HEK293T (cell line): Measurements from ENCODE around the gene PILRA.
"Not testable (repeated sequence)": the region's sequence is repeated elsewhere in the genome, so short reads cannot be mapped to it uniquely, and the experiment has no call there.

Source experiments
- CTCF ChIA-PET: fragments of 350-600 bp; formaldehyde crosslinking; extraction: SDS; loops from one replicate; lab custom pipeline; 2021; ENCODE audit warnings: antibody characterized with exemption, inconsistent platforms; lab: Yijun Ruan, JAX
- POLR2A ChIA-PET: fragments of 350-600 bp; formaldehyde crosslinking; extraction: SDS; loops from one replicate; lab custom pipeline; 2020; ENCODE audit warnings: antibody characterized with exemption, inconsistent platforms; lab: Yijun Ruan, JAX
- DNase-seq: peaks from one replicate; pipeline ENCODE4 v3.0.0; 2012; ENCODE audit warnings: mixed read lengths; ENCODE audit errors: extremely low spot score
- ARNT ChIP-seq: fragments of 450-650 bp; IDR thresholded peaks from 2 replicates; pipeline ENCODE4 v1.6.1; 2017; ENCODE audit warnings: mild to moderate bottlenecking
- BHLHE40 ChIP-seq: fragments of 450-650 bp; IDR thresholded peaks from 2 replicates; pipeline ENCODE4 v1.6.1; 2016; ENCODE audit warnings: mild to moderate bottlenecking, moderate library complexity, borderline replicate concordance
- CTBP1 ChIP-seq: fragments of 450-650 bp; IDR thresholded peaks from 2 replicates; pipeline ENCODE4 v1.6.1; 2016; ENCODE audit warnings: borderline replicate concordance
- ELF4 ChIP-seq: fragments of 450-650 bp; IDR thresholded peaks from 2 replicates; pipeline ENCODE4 v1.6.1; 2017; ENCODE audit warnings: antibody characterized with exemption
- FOXA1 ChIP-seq: fragments of 450-650 bp; IDR thresholded peaks from 2 replicates; pipeline ENCODE4 v1.6.1; 2016; ENCODE audit warnings: mild to moderate bottlenecking
- FOXK2 ChIP-seq: fragments of 450-650 bp; IDR thresholded peaks from 2 replicates; pipeline ENCODE4 v1.6.1; 2016; ENCODE audit warnings: mild to moderate bottlenecking
- FOXM1 ChIP-seq: fragments of 450-650 bp; IDR thresholded peaks from 2 replicates; pipeline ENCODE4 v1.6.1; 2017; ENCODE audit warnings: mild to moderate bottlenecking, borderline replicate concordance
- HDGF ChIP-seq: fragments of 450-650 bp; IDR thresholded peaks from 2 replicates; pipeline ENCODE4 v1.6.1; 2017; ENCODE audit warnings: antibody characterized with exemption, borderline replicate concordance
- L3MBTL2 ChIP-seq: fragments of 450-650 bp; conservative IDR thresholded peaks from 2 replicates; pipeline ENCODE4 v1.6.1; 2016; ENCODE audit warnings: mild to moderate bottlenecking
- LEF1 ChIP-seq: fragments of 450-650 bp; IDR thresholded peaks from 2 replicates; pipeline ENCODE4 v1.6.1; 2017; ENCODE audit warnings: mild to moderate bottlenecking, borderline replicate concordance
- NFRKB ChIP-seq: fragments of 450-650 bp; IDR thresholded peaks from 2 replicates; pipeline ENCODE4 v1.6.1; 2016; ENCODE audit warnings: mild to moderate bottlenecking, moderate library complexity
- PKNOX1 ChIP-seq: fragments of 450-650 bp; IDR thresholded peaks from 2 replicates; pipeline ENCODE4 v1.6.1; 2016
- SP1 ChIP-seq: fragments of 450-650 bp; IDR thresholded peaks from 2 replicates; pipeline ENCODE4 v1.6.1; 2017
- SUZ12 ChIP-seq: fragments of 450-650 bp; IDR thresholded peaks from 2 replicates; pipeline ENCODE4 v1.6.1; 2016; ENCODE audit warnings: mild to moderate bottlenecking
- TARDBP ChIP-seq: fragments of 450-650 bp; IDR thresholded peaks from 2 replicates; pipeline ENCODE4 v1.6.1; 2016
- ZNF384 ChIP-seq: fragments of 450-650 bp; IDR thresholded peaks from 2 replicates; pipeline ENCODE4 v1.6.1; 2016

The PILRA gene

GRCh38 chr7:100364480-100364879, 8.8 kb upstream of the PILRA start:
- POLR2A ChIA-PET = no interaction called here
- CTCF ChIA-PET = no interaction called here
- no peak for DNase-seq
- TF ChIP-seq SUZ12 (no peak), ARNT (no peak), LEF1 (no peak), FOXA1 (no peak)

GRCh38 chr7:100365998-100366367, 7.3 kb upstream of the PILRA start:
- DNase-seq, POLR2A ChIA-PET, CTCF ChIA-PET: not testable (repeated sequence)

GRCh38 chr7:100366411-100367250, 6.7 kb upstream of the PILRA start:
- CTCF ChIA-PET = no interaction called here
- TF ChIP-seq ELF4 (no peak), L3MBTL2 (no peak), LEF1 (no peak), SUZ12 (no peak), CTBP1 (no peak)
- DNase-seq = no peak
- POLR2A ChIA-PET = no interaction called here

GRCh38 chr7:100367251-100367620, 6.1 kb upstream of the PILRA start:
- CTCF ChIA-PET = no interaction called here
- POLR2A ChIA-PET = no interaction called here
- DNase-seq = no peak
- no peak for TF ChIP-seq HDGF
- TF ChIP-seq SUZ12 = no peak
- no peak for TF ChIP-seq FOXM1
- TF ChIP-seq L3MBTL2 = no peak
- no peak for TF ChIP-seq CTBP1
- TF ChIP-seq TARDBP = no peak
- TF ChIP-seq ZNF384 = no peak
- no peak for TF ChIP-seq LEF1
- no peak for TF ChIP-seq FOXK2
- no peak for TF ChIP-seq ARNT

GRCh38 chr7:100367676-100368613, 5.3 kb upstream of the PILRA start:
- no peak for TF ChIP-seq HDGF
- no peak for TF ChIP-seq ARNT
- TF ChIP-seq FOXK2 = no peak
- TF ChIP-seq ELF4 = no peak
- no peak for TF ChIP-seq TARDBP
- no peak for TF ChIP-seq LEF1
- no peak for TF ChIP-seq ZNF384
- TF ChIP-seq CTBP1 = no peak
- TF ChIP-seq FOXA1 = no peak
- TF ChIP-seq BHLHE40 = no peak
- TF ChIP-seq SP1 = no peak
- no peak for TF ChIP-seq L3MBTL2
- no peak for TF ChIP-seq NFRKB
- TF ChIP-seq PKNOX1 = no peak
- no peak for TF ChIP-seq SUZ12
- no peak for TF ChIP-seq FOXM1
- DNase-seq = no peak
- ChIA-PET POLR2A (no interaction called here), CTCF (interaction anchor here (0.6 kb wide), 1 partner anchor 21 kb away, joined by 3 read pairs; no protein-coding TSS in a partner anchor)

- DNase-seq = no peak
- POLR2A ChIA-PET = no interaction called here
- CTCF ChIA-PET = no interaction called here
- TF ChIP-seq FOXA1 (no peak), TARDBP (no peak), L3MBTL2 (no peak), BHLHE40 (no peak), CTBP1 (no peak), SUZ12 (no peak), ZNF384 (no peak), ELF4 (no peak), FOXK2 (no peak), FOXM1 (no peak), SP1 (no peak)
Measured at GRCh38 chr7:100369105-100369504, 4.2 kb upstream of the PILRA start.

- ChIA-PET POLR2A (no interaction called here), CTCF (no interaction called here)
- TF ChIP-seq LEF1 (no peak), TARDBP (no peak), ZNF384 (no peak), HDGF (no peak), ELF4 (no peak), BHLHE40 (no peak), SP1 (no peak), NFRKB (no peak), L3MBTL2 (no peak), FOXK2 (no peak), CTBP1 (no peak), PKNOX1 (no peak), FOXA1 (no peak), ARNT (no peak), SUZ12 (no peak), FOXM1 (no peak)
- DNase-seq = no peak
Measured at GRCh38 chr7:100370303-100370702, 3.0 kb upstream of the PILRA start.
